Gastroesophageal sphincter (tissue), 4 donors: Measurements from ENCODE around the gene PRND. TPM values are rescaled to one million over a fixed set of nuclear protein-coding genes. Genes with fewer than 3 reads are reported as not detected.
A peak's percentile ranks its signal among the peaks of the same experiment; 100 is the strongest.

ENCODE experiments used
- ATAC-seq: fragments of 150-250 bp; one replicate; pipeline ENCODE4 v1.9.1; 2016; ENCODE audit warnings: mild to moderate bottlenecking, moderate library complexity
- H3K27ac ChIP-seq, 4 donors: fragments of 200-600 bp; sonication (generic) in 3 of 4; 1 replicate in 3 of 4; 2 replicates in 1 of 4; pipeline ENCODE4 v1.5.1; 2016 to 2019
- H3K27me3 ChIP-seq: fragments of 200-600 bp; sonication (generic); one replicate; pipeline ENCODE4 v1.5.1; 2019
- H3K36me3 ChIP-seq, 2 donors: fragments of 200-600 bp; sonication (generic); one replicate each; pipeline ENCODE4 v1.5.1; 2019; ENCODE audit warnings: control low read depth in 1 of 2
- H3K4me1 ChIP-seq, 3 donors: fragments of 200-600 bp; sonication (generic); 1 replicate in 2 of 3; 2 replicates in 1 of 3; pipeline ENCODE4 v1.5.1; 2016 to 2019; ENCODE audit warnings: control low read depth in 2 of 3
- H3K4me3 ChIP-seq, 2 donors: fragments of 200-600 bp; sonication (generic); one replicate each; pipeline ENCODE4 v1.5.1; 2019; ENCODE audit warnings: mild to moderate bottlenecking in 1 of 2, moderate library complexity in 1 of 2
- H3K9me3 ChIP-seq, 3 donors: fragments of 200-600 bp; sonication (generic); one replicate each; pipeline ENCODE4 v1.5.1; 2017 to 2019; ENCODE audit warnings: control low read depth in 2 of 3
- CTCF ChIP-seq, 4 experiments: fragments of 200-600 bp in 2 of 4; fragments of 450-650 bp in 2 of 4; sonication (generic) in 1 of 4; IDR thresholded peaks; one replicate each; pipeline ENCODE4 v1.5.1; 2017 to 2019; ENCODE audit warnings: antibody characterized with exemption in 4 of 4, mild to moderate bottlenecking in 2 of 4, moderate library complexity in 2 of 4
- EP300 ChIP-seq: sonication (generic); formaldehyde crosslinking; IDR thresholded peaks from one replicate; pipeline ENCODE4 v1.6.1; 2017; ENCODE audit warnings: antibody characterized with exemption, mild to moderate bottlenecking
- POLR2A ChIP-seq, 2 donors: fragments of 450-650 bp; IDR thresholded peaks; one replicate each; pipeline ENCODE4 v1.6.1; 2017; ENCODE audit warnings: antibody characterized with exemption in 2 of 2, mild to moderate bottlenecking in 2 of 2, moderate library complexity in 1 of 2
- POLR2AphosphoS5 ChIP-seq: sonication (generic); formaldehyde crosslinking; IDR thresholded peaks from one replicate; pipeline ENCODE4 v1.6.1; 2017; ENCODE audit warnings: antibody characterized with exemption
- WGBS, 2 donors: methylation state at CpG; one replicate each; pipeline ENCODE4 v1.1.5; 2018; ENCODE audit warnings: low coverage in 1 of 2; 5-methylcytosine and 5-hydroxymethylcytosine counted together
- total RNA-seq, 4 donors: library from RNA; depleted of rRNA; stranded (reverse); fragments of >200 nt; gene quantifications; one replicate each; pipeline ENCODE4 v1.1.0, GENCODE V29; 2016

PRND gene
- total RNA-seq, 4 donors from 2014 or later = not detected

- TF ChIP-seq CTCF (IDR thresholded peaks at IDR 0.05) (no peak), POLR2A (IDR thresholded peaks at IDR 0.05) (no peak), EP300 (no peak), POLR2AphosphoS5 (no peak)
- Histone ChIP-seq H3K27me3 (no peaks in the 10 kb centered on the region), H3K27ac (no peak overlapping the region), H3K9me3 (no peaks in the 10 kb centered on the region), H3K4me1 (peaks cover 0 to 22% (median 5%) of the 10 kb centered on the region in 3 donors), H3K36me3 (no peaks in the 10 kb centered on the region), H3K4me3 (no peak overlapping the region)
- no peak for ATAC-seq
- WGBS, 2 donors = 67 to 71% methylated on average over 6 of the region's 6 CpGs
These were observed 40.3 kb upstream of the PRND start for GRCh38 chr20:4681401-4681800.

- no peaks in the 10 kb centered on the region for H3K36me3 ChIP-seq
- no peak for TF ChIP-seq POLR2AphosphoS5
- TF ChIP-seq POLR2A (IDR thresholded peaks at IDR 0.05) = no peak
- no peak for TF ChIP-seq CTCF (IDR thresholded peaks at IDR 0.05)
- TF ChIP-seq EP300 = no peak
- no peak for ATAC-seq
- no peak overlapping the region for H3K4me3 ChIP-seq
- H3K4me1 ChIP-seq = peaks cover 0 to 22% (median 5%) of the 10 kb centered on the region in 3 donors
- no peaks in the 10 kb centered on the region for H3K9me3 ChIP-seq
- no peaks in the 10 kb centered on the region for H3K27me3 ChIP-seq
- WGBS, 2 donors = 44 to 77% methylated on average over 2 to 3 of the region's 5 CpGs
- H3K27ac ChIP-seq = no peak overlapping the region
These were observed 39.7 kb upstream of the PRND start for GRCh38 chr20:4681991-4682401.

- 86 to 95% methylated on average over 4 to 6 of the region's 6 CpGs for WGBS, 2 donors
- no peaks in the 10 kb centered on the region for H3K36me3 ChIP-seq
- TF ChIP-seq POLR2AphosphoS5 (no peak), EP300 (no peak)
- H3K27me3 ChIP-seq = no peaks in the 10 kb centered on the region
- H3K4me1 ChIP-seq = peaks cover 0 to 29% (median 5%) of the 10 kb centered on the region in 3 donors
- no peak for ATAC-seq
- H3K9me3 ChIP-seq = no peaks in the 10 kb centered on the region
- no peak overlapping the region for H3K27ac ChIP-seq
- no peak overlapping the region for H3K4me3 ChIP-seq
These were observed 39.0 kb upstream of the PRND start for GRCh38 chr20:4682682-4683081.

DNA sequence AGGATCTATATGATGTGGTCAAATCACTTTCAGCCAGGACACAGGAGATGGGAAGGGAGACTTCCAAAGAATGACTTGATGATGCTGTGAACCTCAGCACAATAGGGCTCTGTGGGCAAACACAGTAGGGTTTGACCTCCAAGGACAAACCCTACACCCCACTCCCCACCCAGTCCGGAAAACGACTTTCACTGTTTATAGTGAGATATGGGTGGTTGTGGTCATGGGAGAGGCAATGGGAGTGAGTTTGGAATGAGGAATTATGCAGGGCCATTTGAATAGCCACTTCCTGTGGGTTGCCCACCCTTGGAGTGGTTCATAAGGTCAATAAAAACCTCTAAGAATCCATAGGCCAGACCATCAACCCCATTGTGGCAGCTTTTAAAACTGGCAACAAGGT, 38.4 kb upstream of the PRND start:
- ATAC-seq = no peak
- H3K27ac ChIP-seq = no peak overlapping the region
- no peaks in the 10 kb centered on the region for H3K27me3 ChIP-seq
- no peaks in the 10 kb centered on the region for H3K36me3 ChIP-seq
- 69% methylated on average over 2 of the region's 2 CpGs; no CpG with 5 or more reads in 1 of the 2 donors for WGBS, 2 donors
- H3K4me1 ChIP-seq = peaks cover 0 to 34% (median 8%) of the 10 kb centered on the region in 3 donors
- no peak overlapping the region for H3K4me3 ChIP-seq
- TF ChIP-seq CTCF (IDR thresholded peaks at IDR 0.05) = no peak
- no peak for TF ChIP-seq POLR2AphosphoS5
- TF ChIP-seq EP300 = no peak
- TF ChIP-seq POLR2A (IDR thresholded peaks at IDR 0.05) = no peak
- H3K9me3 ChIP-seq = no peaks in the 10 kb centered on the region

GRCh38 chr20:4684837-4685413, 36.8 kb upstream of the PRND start:
- Histone ChIP-seq H3K36me3 (no peaks in the 10 kb centered on the region), H3K4me3 (no peak overlapping the region), H3K27me3 (no peaks in the 10 kb centered on the region), H3K4me1 (peaks cover 0 to 51% (median 8%) of the 10 kb centered on the region in 3 donors), H3K27ac (peak overlapping the region in 3 of 4 donors; percentile 97 to 99 (median 98)), H3K9me3 (no peaks in the 10 kb centered on the region)
- TF ChIP-seq POLR2A (IDR thresholded peaks at IDR 0.05) = no peak
- TF ChIP-seq EP300 = no peak
- peak; percentile 51 for TF ChIP-seq POLR2AphosphoS5
- ATAC-seq = no peak
- WGBS, 2 donors = 33 to 55% methylated on average over 3 to 4 of the region's 6 CpGs

GRCh38 chr20:4685923-4686221, 35.8 kb upstream of the PRND start:
- peaks cover 0 to 58% (median 8%) of the 10 kb centered on the region in 3 donors for H3K4me1 ChIP-seq
- H3K36me3 ChIP-seq = no peaks in the 10 kb centered on the region
- no peaks in the 10 kb centered on the region for H3K27me3 ChIP-seq
- WGBS, 2 donors = 9 to 12% methylated on average over 4 to 8 of the region's 8 CpGs
- no peaks in the 10 kb centered on the region for H3K9me3 ChIP-seq
- H3K27ac ChIP-seq = peak overlapping the region; percentile 95 to 99 (median 98)
- TF ChIP-seq POLR2AphosphoS5 (no peak), POLR2A (IDR thresholded peaks at IDR 0.05) (no peak), CTCF (IDR thresholded peaks at IDR 0.05) (no peak), EP300 (no peak)
- H3K4me3 ChIP-seq = peak overlapping the region; percentile 76 to 94
- ATAC-seq = no peak
